HG03060 (cell line): ENCODE results near the gene S100A3.
"Not testable (repeated sequence)": the region's sequence is repeated elsewhere in the genome, so short reads cannot be mapped to it uniquely, and the experiment has no call there.

ENCODE experiments used
- ATAC-seq: cut with Tn5 transposase; IDR thresholded peaks from one replicate; pipeline ENCODE4 v1.9.1; 2021; ENCODE audit warnings: low read depth, moderate number of reproducible peaks; ENCODE audit not compliant: unreplicated experiment

Gene S100A3, protein sequence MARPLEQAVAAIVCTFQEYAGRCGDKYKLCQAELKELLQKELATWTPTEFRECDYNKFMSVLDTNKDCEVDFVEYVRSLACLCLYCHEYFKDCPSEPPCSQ

DNA sequence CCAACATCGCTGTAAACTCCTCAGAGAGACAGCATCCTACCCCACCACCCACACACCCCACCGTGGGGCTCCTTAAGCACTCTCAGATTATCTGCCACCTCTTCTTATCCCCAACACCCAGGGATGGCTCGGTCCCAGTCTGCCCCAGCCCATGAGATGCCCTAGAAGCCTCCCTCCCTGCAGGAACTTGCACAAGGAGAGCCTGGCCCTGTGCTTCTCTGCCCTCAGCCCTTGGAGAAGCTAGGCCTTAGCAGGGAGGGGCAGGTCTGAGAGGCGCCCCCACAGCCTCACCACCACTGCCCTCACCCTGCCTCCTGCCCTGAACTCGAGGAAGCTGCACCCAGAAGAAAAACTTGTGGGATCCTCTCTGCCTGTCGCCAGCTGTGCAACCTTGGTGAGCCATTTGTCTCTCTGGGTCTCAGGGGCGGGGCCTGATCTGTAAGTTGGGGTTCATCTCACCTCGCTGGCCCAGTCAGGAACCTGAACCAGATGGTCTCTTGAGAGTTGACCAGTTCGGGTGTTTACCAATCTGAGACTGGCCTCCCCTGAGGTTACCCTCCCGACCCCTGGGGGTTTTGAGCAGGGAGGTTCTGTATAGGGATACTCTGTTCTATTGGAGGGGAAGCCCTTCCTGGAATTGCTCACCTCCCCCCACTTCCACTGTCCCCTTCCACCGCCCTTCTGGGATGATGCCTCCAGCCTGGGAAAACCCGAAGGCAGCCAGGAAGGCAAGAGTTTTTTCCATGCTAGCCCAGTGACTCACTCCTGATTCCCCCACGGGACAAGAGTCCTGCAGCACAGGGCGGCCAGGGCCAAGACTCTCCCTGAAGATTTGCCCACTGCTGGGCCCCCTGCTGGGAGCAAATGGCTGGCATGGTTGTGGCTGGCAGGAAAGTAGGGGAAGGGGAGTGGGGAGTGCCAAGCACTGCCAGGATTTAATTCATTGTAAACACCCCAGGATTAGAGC lies at the start of gene S100A3:
S100A3 (minus strand) TSS at position 537 of the 967 bp plus-strand sequence. CDS start 773 bp downstream, outside the sequence.
- no peak for ATAC-seq

DNA sequence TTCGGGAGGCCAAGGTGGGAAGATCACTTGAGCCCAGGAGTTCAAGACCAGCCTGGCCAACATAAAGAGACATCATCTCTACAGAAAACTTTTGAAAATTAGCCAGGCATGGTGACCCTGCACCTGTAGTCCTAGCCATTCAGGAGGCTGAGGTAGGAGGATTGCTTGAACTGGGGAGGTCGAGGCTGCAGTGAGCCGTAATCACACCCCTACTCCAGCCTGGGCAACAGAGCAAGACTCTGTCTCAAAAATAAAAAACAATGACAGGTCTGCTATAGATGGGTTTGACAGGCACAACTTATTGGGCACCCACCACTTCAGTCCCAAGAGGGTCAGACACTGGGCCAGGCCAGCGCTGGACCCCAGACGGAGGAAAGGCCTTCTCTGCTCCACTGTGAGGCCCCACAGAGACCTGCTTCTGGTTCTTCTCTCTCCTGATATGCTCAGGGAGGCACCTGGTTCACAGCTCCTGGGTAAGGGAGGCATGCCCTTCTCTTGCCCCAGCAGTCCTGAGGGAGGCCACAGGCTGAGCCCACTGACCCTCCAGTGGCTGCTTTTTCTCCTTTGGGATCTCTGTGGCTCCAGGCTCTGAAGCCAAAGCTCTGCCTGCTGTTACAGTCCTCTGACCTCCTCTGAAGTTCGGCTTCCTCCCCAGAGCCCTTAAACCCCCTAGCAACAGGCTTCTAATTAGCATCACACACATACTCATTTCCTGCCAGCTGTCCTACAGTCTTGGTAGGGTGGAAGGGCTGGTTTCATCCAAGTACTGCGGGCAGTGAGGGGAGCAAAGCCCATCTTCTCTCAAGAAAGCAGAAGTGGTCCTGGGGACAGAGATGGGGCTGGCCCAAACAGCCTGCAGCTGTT lies 49.5 kb upstream of the S100A3 start:
- ATAC-seq: peak; percentile 91

DNA sequence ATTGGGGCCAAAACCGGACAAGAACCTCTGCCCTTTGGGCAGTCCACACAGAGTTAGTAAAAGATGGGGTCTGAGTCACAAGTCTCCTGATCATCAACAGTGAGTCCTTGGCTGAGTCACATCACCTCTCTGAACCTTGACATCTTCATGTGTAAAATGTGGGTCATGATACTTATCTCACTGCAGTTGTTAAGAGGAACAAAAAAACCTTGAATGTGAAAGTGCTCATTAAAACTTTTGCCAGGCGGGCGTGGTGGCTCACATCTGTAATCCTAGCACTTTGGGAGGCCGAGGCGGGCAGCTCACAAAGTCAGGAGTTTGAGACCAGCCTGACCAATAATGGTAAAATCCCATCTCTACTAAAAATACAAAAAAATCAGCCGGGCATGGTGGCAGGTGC lies 48.1 kb upstream of the S100A3 start:
- no peak for ATAC-seq

DNA sequence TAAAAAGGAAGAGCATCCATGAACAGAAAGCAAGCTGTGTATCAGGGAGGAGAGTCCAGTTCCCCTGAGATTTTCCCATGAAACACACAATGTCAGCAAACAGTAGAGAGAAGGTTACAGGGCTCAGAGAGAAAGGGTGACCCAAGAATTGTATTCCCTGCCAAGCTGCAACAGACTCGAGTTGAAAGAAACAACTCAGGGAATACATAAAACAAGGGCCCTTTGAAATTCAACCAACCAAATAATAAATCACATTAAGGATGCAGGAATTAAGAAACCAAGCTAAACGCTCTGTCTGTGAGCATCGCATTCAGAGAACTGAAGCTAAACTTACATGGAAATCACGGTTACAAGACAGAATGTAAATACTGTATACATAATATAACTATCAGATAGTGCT lies 43.7 kb upstream of the S100A3 start:
- no peak for ATAC-seq

DNA sequence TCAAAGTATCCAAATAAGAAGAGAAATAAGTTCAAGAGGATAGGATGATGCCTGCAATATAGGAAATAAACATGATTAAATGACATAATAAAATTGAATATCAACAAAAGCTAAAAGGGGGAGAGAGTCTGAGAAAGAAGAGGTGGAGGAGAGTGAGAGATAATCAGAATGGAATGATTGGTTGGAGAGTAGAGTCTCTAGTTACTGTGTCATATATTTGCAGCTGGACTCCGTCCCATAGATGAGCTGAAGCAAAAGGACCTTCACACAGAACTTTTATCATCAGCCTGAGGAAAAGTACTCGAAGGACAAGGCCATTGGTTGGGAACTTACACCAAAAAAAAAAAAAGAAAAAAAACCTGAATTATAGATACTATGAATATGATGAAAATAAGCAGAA lies 39.4 kb upstream of the S100A3 start:
- ATAC-seq: no peak

DNA sequence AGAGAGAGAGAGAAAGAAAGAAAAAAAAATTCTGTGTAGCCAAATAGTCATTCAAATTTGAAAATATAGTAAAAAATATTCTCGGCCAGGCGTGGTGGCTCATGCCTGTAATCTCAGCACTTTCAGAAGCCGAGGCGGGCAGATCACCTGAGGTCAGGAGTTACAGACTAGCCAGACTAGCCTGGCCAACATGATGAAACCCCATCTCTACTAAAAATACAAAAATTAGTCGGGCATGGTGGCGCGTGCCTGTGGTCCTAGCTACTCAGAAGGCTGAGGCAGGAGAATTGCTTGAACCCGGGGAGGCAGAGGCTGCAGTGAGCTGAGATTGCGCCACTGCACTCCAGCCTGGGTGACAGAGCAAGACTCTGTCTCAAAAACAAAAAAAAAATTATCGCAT lies 39.0 kb upstream of the S100A3 start:
- not testable (repeated sequence) for ATAC-seq

DNA sequence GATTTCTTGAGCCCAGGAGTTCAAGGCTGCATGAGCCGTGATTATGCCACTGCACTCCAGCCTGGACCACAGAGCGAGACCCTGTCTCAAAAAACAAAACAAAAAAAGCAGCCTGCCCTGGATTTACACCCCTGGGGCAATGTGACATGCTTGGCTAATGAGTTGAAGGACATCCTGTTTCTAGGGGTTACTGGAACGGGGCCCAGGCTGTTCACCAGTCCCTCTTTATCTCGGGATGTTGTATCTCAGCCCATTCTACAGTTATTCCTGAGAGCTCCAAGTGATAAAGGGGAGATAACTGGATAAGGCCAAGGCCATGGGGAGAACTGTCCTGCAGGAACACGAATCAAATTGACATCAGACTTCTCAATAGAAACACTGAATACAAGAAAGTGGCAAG lies 38.3 kb upstream of the S100A3 start:
- ATAC-seq: no peak

DNA sequence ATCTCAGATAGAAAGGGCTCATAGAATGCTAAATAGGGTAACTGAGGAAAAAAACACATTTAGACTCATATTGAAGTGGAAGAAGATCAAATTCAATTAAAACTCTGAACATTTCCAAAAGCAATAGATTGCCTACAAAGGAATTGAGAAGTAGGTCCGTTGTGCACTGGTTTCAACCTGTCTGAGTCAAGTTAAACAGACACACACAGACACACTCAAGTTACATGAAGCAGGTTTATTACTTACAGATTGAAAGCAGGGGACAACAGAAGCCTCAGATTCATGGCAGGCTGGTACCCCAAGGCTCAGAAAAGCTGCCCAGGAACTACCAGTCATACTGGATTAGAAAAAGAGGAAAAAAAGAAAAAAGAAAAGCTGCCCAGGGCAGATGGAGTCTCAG lies 37.3 kb upstream of the S100A3 start:
- no peak for ATAC-seq

DNA sequence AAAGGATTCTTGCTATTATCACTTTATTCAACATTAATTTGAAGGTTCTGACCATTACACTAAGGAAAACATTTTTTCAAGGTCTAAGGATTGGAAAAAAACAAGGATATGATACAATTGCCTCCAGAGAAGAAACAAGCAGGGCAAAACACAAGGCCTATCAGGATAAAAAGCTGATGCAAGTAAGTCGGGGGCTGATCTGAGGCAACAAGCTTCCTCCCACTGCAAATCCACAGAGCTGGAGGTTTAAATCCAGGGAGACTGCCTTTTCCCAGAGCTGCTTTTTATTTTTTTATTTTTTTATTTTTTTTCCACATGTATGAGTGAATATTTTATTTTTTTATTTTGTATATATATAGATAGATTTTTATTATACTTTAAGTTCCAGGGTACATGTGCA lies 35.9 kb upstream of the S100A3 start:
- ATAC-seq: no peak

DNA sequence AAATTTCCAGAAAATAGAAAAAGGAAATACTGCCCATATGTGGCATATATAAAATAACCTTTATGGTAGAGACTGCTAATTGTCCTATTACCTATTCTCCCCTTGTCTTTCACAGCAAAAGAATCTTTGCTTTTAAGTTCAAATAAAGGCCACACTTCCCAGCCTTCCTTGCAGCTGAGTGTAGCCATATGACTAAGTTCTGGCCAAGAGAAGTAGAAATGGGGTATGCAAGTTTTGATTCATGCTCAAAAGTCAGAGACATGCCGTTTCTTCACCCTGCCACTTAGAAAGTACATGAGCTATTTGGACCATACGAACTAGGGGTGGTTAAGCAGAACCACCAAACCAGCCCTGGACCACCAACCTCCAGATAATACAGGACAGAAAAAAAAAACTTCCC lies 34.9 kb upstream of the S100A3 start:
- ATAC-seq: no peak

DNA sequence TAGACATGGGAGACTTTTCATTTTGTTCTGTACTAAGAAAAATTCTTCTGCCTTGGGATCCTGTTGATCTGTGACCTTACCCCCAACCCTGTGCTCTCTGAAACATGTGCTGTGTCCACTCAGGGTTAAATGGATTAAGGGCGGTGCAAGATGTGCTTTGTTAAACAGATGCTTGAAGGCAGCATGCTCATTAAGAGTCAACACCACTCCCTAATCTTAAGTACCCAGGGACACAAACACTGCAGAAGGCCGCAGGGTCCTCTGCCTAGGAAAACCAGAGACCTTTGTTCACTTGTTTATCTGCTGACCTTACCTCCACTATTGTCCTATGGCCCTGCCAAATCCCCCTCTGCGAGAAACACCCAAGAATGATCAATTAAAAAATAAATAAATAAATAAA lies 34.5 kb upstream of the S100A3 start:
- not testable (repeated sequence) for ATAC-seq

DNA sequence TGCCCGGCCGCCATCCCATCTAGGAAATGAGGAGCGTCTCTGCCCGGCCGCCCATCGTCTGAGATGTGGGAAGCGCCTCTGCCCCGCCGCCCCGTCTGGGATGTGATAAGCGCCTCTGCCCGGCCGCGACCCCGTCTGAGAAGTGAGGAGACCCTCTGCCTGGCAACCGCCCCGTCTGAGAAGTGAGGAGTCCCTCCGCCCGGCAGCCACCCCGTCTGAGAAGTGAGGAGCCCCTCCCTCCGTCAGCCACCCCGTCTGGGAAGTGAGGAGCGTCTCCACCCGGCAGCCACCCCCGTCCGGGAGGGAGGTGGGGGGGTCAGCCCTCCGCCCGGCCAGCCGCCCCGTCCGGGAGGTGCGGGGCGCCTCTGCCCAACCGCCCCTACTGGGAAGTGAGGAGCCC lies 33.8 kb upstream of the S100A3 start:
- ATAC-seq: not testable (repeated sequence)

DNA sequence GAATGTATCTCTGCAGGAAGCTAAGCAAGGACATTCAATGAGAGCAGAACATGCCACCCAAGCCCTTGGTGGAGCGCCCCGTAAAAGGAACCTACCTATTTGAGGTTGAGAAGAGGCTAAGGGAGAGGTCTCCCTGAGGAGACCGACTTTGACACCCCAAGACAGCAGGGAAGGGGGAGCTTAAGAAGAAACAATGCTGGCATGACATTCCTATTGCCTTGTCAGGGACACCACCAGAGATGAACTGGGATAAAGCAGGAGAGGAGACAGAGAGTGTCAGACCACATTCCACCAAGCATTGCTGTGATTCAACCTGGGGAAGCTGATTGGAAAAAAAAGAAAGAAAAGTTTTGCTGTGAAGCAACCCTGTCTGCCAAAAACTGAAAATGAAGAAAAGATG lies 29.9 kb upstream of the S100A3 start:
- no peak for ATAC-seq

DNA sequence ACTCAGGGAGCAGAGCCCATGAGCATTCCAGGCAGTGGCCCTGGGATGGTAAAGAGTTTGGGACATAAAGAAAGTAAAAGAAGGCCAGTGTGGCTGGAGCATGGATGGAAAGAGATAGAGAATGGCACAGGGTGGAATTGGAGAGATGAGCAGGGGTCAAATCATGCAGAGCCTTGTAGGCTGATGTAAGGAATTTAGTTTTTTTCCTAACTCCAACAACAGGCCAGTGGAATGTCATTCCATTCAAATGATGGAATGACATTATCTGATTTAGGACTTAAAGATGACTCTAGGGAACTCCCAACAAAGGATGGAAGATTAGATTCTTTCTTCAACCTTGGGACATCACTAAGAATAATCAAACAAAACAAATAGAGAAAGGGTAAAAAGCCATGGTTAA lies 29.4 kb upstream of the S100A3 start:
- ATAC-seq: no peak

DNA sequence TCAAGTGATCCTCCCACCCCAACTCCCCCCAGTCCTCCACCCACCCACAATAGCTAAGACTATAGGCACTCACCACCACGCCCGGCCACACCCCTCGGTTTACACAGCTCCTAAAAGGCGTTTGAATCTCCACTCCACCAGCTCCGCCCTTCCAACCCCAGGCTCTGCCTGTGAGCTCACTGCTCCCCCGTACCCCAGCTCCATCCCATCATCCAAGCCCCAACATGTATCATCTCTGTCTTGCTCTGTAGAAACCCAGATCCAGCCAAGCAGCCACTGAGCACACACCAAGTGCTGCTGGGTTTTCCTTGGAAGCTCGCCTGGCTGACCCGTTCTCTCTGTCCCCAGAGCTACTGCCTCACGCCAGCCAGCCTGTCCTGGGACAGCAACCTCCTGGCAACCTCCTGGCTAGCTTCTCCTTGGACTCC lies 28.6 kb upstream of the S100A3 start:
- no peak for ATAC-seq

DNA sequence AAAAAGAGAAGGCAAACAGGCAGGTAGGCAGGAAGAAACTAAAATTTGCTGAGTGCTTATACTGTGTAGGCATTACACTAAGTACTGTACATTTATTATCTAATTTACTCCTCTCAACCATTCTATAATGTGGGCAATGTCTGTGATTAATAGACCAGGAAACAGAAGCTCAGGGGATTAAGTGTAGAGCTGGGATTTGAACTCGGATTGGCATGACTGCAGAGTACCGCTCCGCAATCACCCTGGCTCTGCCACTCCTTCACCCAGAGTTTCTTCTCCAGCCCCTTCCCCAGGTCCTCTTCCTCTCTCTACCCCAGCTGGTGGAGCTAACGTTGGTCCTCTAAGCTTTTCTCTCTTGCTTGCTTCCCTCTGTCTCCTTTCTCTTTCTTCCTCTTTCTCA lies 28.1 kb upstream of the S100A3 start:
- no peak for ATAC-seq

DNA sequence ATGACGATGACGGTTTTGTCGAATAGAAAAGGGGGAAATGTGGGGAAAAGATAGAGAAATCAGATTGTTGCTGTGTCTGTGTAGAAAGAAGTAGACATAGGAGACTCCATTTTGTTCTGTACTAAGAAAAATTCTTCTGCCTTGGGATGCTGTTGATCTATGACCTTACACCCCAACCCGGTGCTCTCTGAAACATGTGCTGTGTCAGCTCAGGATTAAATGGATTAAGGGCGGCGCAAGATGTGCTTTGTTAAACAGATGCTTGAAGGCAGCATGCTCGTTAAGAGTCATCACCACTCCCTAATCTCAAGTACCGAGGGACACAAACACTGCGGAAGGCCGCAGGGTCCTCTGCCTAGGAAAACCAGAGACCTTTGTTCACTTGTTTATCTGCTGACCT lies 26.4 kb upstream of the S100A3 start:
- not testable (repeated sequence) for ATAC-seq

DNA sequence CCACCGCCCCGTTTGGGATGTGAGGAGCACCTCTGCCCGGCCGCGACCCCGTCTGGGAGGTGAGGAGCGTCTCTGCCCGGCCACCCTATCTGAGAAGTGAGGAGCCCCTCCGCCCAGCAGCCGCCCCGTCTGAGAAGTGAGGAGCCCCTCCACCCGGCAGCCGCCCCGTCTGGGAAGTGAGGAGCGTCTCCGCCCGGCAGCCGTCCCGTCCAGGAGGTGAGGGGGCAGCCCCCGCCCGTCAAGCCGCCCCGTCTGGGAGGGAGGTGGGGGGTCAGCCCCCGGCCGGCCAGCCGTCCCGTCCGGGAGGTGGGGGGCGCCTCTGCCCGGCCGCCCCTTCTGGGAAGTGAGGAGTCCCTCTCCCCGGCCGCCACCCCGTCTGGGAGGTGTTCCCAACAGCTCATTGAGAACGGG lies 26.0 kb upstream of the S100A3 start:
- not testable (repeated sequence) for ATAC-seq

DNA sequence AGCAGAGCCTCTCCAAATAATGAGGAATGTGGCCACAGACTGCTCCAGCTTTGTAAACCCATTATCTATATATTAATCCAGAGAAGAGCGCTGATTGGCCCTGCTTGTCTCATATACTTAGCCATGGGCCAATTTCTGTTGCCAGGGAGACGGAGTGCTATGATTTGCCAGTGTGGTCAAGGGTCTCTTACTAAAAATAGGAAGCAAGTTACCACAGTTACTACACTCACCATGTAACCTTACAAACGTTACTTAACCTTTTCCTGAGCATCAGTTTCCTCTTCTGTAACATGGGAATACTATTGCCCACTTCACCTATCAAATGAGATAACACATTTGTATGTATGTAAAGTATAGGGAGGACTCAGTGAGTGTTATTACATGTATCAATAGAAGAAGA lies 24.3 kb upstream of the S100A3 start:
- ATAC-seq: no peak

DNA sequence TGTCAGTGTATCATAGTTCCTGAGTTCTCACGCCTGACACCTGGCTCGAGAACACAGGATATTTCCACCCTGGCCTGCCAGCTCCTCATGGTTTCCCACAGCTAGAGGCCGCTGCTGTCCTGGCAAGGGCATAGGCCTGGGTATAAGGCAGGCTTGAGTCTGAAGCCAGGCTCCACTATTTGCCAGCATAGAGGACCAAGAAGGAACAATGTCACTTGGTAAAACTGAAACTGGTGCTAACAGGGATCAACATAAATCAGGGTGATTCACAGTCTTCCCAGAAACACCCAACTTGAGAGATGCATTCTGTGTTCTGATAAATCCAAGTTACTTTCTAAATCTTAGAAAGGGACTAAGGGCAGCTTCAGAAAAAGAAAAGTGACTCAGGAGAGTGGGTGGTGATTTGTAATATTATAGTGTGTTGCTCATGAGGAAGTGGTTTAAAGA lies 23.5 kb upstream of the S100A3 start:
- no peak for ATAC-seq

DNA sequence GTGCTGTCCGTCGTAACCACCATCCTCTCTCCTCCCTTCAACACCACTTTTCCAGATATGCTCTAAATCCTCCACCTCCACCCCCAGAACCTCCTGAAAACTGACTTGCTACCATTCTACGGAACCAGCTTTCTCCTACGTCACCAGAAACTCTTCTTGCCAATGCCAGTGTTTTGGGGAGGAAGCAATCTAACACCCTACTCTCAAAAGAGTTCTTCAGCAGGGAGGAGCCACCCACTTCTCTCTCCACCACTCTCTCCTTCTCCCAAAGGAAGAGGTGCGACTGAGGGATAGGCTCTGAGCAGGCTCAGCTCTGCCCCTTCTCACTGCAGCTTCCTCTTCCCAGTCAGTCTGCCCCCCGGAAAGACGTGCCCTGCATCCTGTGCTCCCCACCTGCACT lies 22.6 kb upstream of the S100A3 start:
- ATAC-seq: no peak
